H9 (cell line): ENCODE results near the gene SSUH2. TPM values are rescaled to one million over a fixed set of nuclear protein-coding genes. Genes with fewer than 3 reads are reported as not detected.
"Not testable (repeated sequence)": the region's sequence is repeated elsewhere in the genome, so short reads cannot be mapped to it uniquely, and the experiment has no call there.

ENCODE experiments used
- DNase-seq: peaks from one replicate; pipeline ENCODE4 v3.0.0-alpha.2; 2017
- H2AFZ ChIP-seq: one replicate; pipeline ENCODE4 v1.6.1; 2013; ENCODE audit warnings: mild to moderate bottlenecking, low read length, control low read depth, moderate library complexity
- H2AK5ac ChIP-seq: 2 replicates; pipeline ENCODE4 v1.6.1; 2013; ENCODE audit warnings: low read length, control low read depth, mixed read lengths; ENCODE audit not compliant: insufficient read length
- H2BK120ac ChIP-seq: one replicate; pipeline ENCODE4 v1.6.1; 2013; ENCODE audit warnings: low read depth, mild to moderate bottlenecking, low read length, control low read depth, inconsistent platforms; ENCODE audit not compliant: poor library complexity, severe bottlenecking
- H2BK12ac ChIP-seq: 2 replicates; pipeline ENCODE4 v1.6.1; 2013; ENCODE audit warnings: low read length, control low read depth, mixed read lengths, low read depth; ENCODE audit not compliant: insufficient read length
- H2BK15ac ChIP-seq: 2 replicates; pipeline ENCODE4 v1.6.1; 2013; ENCODE audit warnings: low read depth, low read length, control low read depth
- H2BK20ac ChIP-seq: one replicate; pipeline ENCODE4 v1.6.1; 2013; ENCODE audit warnings: low read depth, mild to moderate bottlenecking, low read length, control low read depth, inconsistent platforms; ENCODE audit not compliant: poor library complexity, severe bottlenecking
- H2BK5ac ChIP-seq: 2 replicates; pipeline ENCODE4 v1.6.1; 2013; ENCODE audit warnings: low read length, control low read depth, mixed read lengths; ENCODE audit not compliant: insufficient read length
- H3K14ac ChIP-seq: 2 replicates; pipeline ENCODE4 v1.6.1; 2013; ENCODE audit warnings: low read length, control low read depth; ENCODE audit not compliant: insufficient read depth
- H3K18ac ChIP-seq: 2 replicates; pipeline ENCODE4 v1.6.1; 2013; ENCODE audit warnings: low read depth, mild to moderate bottlenecking, mixed read lengths, low read length, control low read depth; ENCODE audit not compliant: insufficient read length
- H3K23ac ChIP-seq: 2 replicates; pipeline ENCODE4 v1.6.1; 2013; ENCODE audit warnings: low read length, control low read depth, mixed read lengths, low read depth; ENCODE audit not compliant: insufficient read length
- H3K23me2 ChIP-seq: 2 replicates; pipeline ENCODE4 v1.6.1; 2013; ENCODE audit warnings: low read depth, mild to moderate bottlenecking, mixed read lengths, low read length, control low read depth; ENCODE audit not compliant: insufficient read length, poor library complexity, severe bottlenecking
- H3K27ac ChIP-seq: 2 replicates; pipeline ENCODE4 v1.5.1; 2013; ENCODE audit warnings: low read length, control low read depth, mixed read lengths, low read depth; ENCODE audit not compliant: insufficient read length
- H3K27me3 ChIP-seq: 2 replicates; pipeline ENCODE4 v1.6.1; 2013; ENCODE audit warnings: low read length, control low read depth, inconsistent platforms; ENCODE audit not compliant: insufficient read depth
- H3K4ac ChIP-seq: 2 replicates; pipeline ENCODE4 v1.6.1; 2013; ENCODE audit warnings: low read depth, mild to moderate bottlenecking, control low read depth, inconsistent platforms, low read length, moderate library complexity
- H3K4me1 ChIP-seq: 2 replicates; pipeline ENCODE4 v1.6.1; 2013; ENCODE audit warnings: low read length, control low read depth, inconsistent platforms; ENCODE audit not compliant: insufficient read depth
- H3K4me2 ChIP-seq: 2 replicates; pipeline ENCODE4 v1.6.1; 2013; ENCODE audit warnings: low read length, control low read depth, mixed read lengths; ENCODE audit not compliant: insufficient read length, insufficient read depth
- H3K56ac ChIP-seq: 2 replicates; pipeline ENCODE4 v1.6.1; 2013; ENCODE audit warnings: low read depth, mild to moderate bottlenecking, mixed read lengths, low read length, control low read depth; ENCODE audit not compliant: insufficient read length
- H3K79me1 ChIP-seq: 2 replicates; pipeline ENCODE4 v1.6.1; 2013; ENCODE audit warnings: low read depth, mild to moderate bottlenecking, moderate library complexity, low read length, control low read depth, inconsistent platforms; ENCODE audit not compliant: insufficient read depth, poor library complexity, severe bottlenecking
- H3K79me2 ChIP-seq: 2 replicates; pipeline ENCODE4 v1.6.1; 2013; ENCODE audit warnings: low read length, control low read depth, inconsistent platforms; ENCODE audit not compliant: insufficient read depth
- H3K9ac ChIP-seq: 2 replicates; pipeline ENCODE4 v1.6.1; 2013; ENCODE audit warnings: low read length, control low read depth, mixed read lengths; ENCODE audit not compliant: insufficient read length; ENCODE audit errors: extremely low read depth
- H3K9me3 ChIP-seq: one replicate; pipeline ENCODE4 v1.6.1; 2013; ENCODE audit warnings: low read depth, low read length, inconsistent platforms; ENCODE audit not compliant: control insufficient read depth
- H3T11ph ChIP-seq: one replicate; pipeline ENCODE4 v1.6.1; 2013; ENCODE audit warnings: mild to moderate bottlenecking, low read length, control low read depth, inconsistent platforms
- H4K20me1 ChIP-seq: one replicate; pipeline ENCODE4 v1.6.1; 2013; ENCODE audit not compliant: control insufficient read depth, insufficient read length, insufficient read depth
- H4K5ac ChIP-seq: 2 replicates; pipeline ENCODE4 v1.6.1; 2013; ENCODE audit warnings: low read depth, mild to moderate bottlenecking, mixed read lengths, low read length, control low read depth; ENCODE audit not compliant: insufficient read length
- H4K8ac ChIP-seq: replicated peaks from 2 replicates; pipeline ENCODE4 v1.6.1; 2013; ENCODE audit warnings: low read length, control low read depth, mixed read lengths, low read depth; ENCODE audit not compliant: insufficient read length
- H4K91ac ChIP-seq: 2 replicates; pipeline ENCODE4 v1.6.1; 2013; ENCODE audit warnings: low read depth, mild to moderate bottlenecking, moderate library complexity, mixed read lengths, low read length, control low read depth; ENCODE audit not compliant: insufficient read length
- H3K27ac Mint-ChIP-seq, 3 experiments: 2 replicates in 2 of 3; 3 replicates in 1 of 3; pipeline ENCODE4 v1.8.0; 2020 to 2021; ENCODE audit warnings: mixed read lengths in 3 of 3, mild to moderate bottlenecking in 1 of 3, moderate library complexity in 1 of 3
- H3K27me3 Mint-ChIP-seq: 2 replicates; pipeline ENCODE4 v1.8.0; 2021; ENCODE audit warnings: low read depth, mild to moderate bottlenecking, moderate library complexity, mixed read lengths
- H3K36me3 Mint-ChIP-seq, 3 experiments: 2 replicates in 2 of 3; 3 replicates in 1 of 3; pipeline ENCODE4 v1.8.0; 2020 to 2021; ENCODE audit warnings: low read depth in 3 of 3, mixed read lengths in 3 of 3; ENCODE audit not compliant: insufficient read depth in 1 of 3
- H3K4me1 Mint-ChIP-seq, 2 experiments: 2 replicates each; pipeline ENCODE4 v1.8.0; 2020; ENCODE audit warnings: mixed read lengths in 2 of 2
- H3K4me3 Mint-ChIP-seq, 2 experiments: 2 replicates in 1 of 2; 3 replicates in 1 of 2; pipeline ENCODE4 v1.8.0; 2020 to 2021; ENCODE audit warnings: mild to moderate bottlenecking in 2 of 2, mixed read lengths in 2 of 2, moderate library complexity in 1 of 2
- H3K9me3 Mint-ChIP-seq, 2 experiments: 2 replicates in 1 of 2; 3 replicates in 1 of 2; pipeline ENCODE4 v1.8.0; 2020; ENCODE audit warnings: mild to moderate bottlenecking in 2 of 2, mixed read lengths in 2 of 2, moderate library complexity in 1 of 2
- WGBS: extraction: QIAGEN DNeasy Blood & Tissue Kit; methylation state at CpG from one replicate; pipeline ENCODE4 v1.1.7; 2013; ENCODE audit warnings: missing lambda C conversion rate, low lambda C conversion rate, mixed read lengths; ENCODE audit not compliant: insufficient read length; ENCODE audit errors: extremely low coverage; 5-methylcytosine and 5-hydroxymethylcytosine counted together
- total RNA-seq: library from RNA; stranded (reverse); gene quantifications from 2 replicates; pipeline ENCODE4 v1.2.1, GENCODE V29; 2021
- TF ChIP-seq, protein P1 (sequence below): fragments of 200-600 bp; sonication (generic); conservative IDR thresholded peaks from 3 replicates; pipeline ENCODE4 v1.8.0; 2021; ENCODE audit warnings: antibody characterized with exemption, mild to moderate bottlenecking

Gene SSUH2
- total RNA-seq, 1 experiment from 2014 or later = 0.61 TPM

DNA sequence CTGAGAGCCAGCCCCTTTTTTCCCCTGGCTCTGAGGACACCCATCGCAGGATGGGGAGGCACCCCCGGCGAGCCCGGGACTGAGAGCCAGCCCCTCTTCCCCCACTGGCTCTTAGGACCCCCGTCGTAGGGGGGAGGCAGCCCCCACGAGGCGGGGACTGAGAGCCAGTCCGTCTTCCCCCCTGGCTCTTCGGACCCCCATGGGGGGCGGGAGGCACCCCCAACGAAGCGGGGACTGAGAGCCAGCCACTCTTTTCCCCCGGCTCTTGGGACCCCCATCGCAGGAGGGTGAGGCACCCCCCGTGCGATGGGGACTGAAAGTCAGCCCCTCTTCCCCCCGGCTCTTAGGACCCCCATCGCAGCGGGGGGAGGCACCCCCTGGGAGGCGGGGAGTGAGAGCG lies 36.8 kb upstream of the SSUH2 start:
- no peak overlapping the region for H4K8ac ChIP-seq
- H3K27me3 Mint-ChIP-seq = peaks cover 34% of the 10 kb centered on the region
- peaks cover 16 to 30% of the 10 kb centered on the region in 2 experiments for H3K4me1 Mint-ChIP-seq
- no peak overlapping the region for H3K27ac ChIP-seq
- no peaks in the 10 kb centered on the region for H3K27me3 ChIP-seq
- no peak overlapping the region for H2BK15ac ChIP-seq
- H2BK20ac ChIP-seq = no peak overlapping the region
- H3K27ac Mint-ChIP-seq = no peak overlapping the region
- H3K23me2 ChIP-seq = no peaks in the 10 kb centered on the region
- H3K9ac ChIP-seq = no peak overlapping the region
- no peak overlapping the region for H4K91ac ChIP-seq
- no peak overlapping the region for H3K4ac ChIP-seq
- no peaks in the 10 kb centered on the region for H3K79me2 ChIP-seq
- H3K4me3 Mint-ChIP-seq = no peak overlapping the region
- no peak overlapping the region for H4K5ac ChIP-seq
- no peak overlapping the region for H3K4me2 ChIP-seq
- no peak overlapping the region for H3K18ac ChIP-seq
- no peak overlapping the region for H3K14ac ChIP-seq
- no peak overlapping the region for H2BK5ac ChIP-seq
- H2BK120ac ChIP-seq = no peak overlapping the region
- no peak overlapping the region for H2AFZ ChIP-seq
- H2BK12ac ChIP-seq = no peak overlapping the region
- H3K4me1 ChIP-seq = no peaks in the 10 kb centered on the region
- H3K9me3 Mint-ChIP-seq = no peaks in the 10 kb centered on the region
- H3K23ac ChIP-seq = no peak overlapping the region
- no CpG with 5 or more reads among the region's 22 CpGs for WGBS
- no peaks in the 10 kb centered on the region for H3K9me3 ChIP-seq
- DNase-seq = no peak
- H2AK5ac ChIP-seq = no peak overlapping the region
- no peaks in the 10 kb centered on the region for H3K36me3 Mint-ChIP-seq
- H3K79me1 ChIP-seq = no peaks in the 10 kb centered on the region
- no peak overlapping the region for H3T11ph ChIP-seq
- no peak overlapping the region for H3K56ac ChIP-seq
- TF ChIP-seq, protein P1, sequence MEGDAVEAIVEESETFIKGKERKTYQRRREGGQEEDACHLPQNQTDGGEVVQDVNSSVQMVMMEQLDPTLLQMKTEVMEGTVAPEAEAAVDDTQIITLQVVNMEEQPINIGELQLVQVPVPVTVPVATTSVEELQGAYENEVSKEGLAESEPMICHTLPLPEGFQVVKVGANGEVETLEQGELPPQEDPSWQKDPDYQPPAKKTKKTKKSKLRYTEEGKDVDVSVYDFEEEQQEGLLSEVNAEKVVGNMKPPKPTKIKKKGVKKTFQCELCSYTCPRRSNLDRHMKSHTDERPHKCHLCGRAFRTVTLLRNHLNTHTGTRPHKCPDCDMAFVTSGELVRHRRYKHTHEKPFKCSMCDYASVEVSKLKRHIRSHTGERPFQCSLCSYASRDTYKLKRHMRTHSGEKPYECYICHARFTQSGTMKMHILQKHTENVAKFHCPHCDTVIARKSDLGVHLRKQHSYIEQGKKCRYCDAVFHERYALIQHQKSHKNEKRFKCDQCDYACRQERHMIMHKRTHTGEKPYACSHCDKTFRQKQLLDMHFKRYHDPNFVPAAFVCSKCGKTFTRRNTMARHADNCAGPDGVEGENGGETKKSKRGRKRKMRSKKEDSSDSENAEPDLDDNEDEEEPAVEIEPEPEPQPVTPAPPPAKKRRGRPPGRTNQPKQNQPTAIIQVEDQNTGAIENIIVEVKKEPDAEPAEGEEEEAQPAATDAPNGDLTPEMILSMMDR = no peak
- no peaks in the 10 kb centered on the region for H4K20me1 ChIP-seq

DNA sequence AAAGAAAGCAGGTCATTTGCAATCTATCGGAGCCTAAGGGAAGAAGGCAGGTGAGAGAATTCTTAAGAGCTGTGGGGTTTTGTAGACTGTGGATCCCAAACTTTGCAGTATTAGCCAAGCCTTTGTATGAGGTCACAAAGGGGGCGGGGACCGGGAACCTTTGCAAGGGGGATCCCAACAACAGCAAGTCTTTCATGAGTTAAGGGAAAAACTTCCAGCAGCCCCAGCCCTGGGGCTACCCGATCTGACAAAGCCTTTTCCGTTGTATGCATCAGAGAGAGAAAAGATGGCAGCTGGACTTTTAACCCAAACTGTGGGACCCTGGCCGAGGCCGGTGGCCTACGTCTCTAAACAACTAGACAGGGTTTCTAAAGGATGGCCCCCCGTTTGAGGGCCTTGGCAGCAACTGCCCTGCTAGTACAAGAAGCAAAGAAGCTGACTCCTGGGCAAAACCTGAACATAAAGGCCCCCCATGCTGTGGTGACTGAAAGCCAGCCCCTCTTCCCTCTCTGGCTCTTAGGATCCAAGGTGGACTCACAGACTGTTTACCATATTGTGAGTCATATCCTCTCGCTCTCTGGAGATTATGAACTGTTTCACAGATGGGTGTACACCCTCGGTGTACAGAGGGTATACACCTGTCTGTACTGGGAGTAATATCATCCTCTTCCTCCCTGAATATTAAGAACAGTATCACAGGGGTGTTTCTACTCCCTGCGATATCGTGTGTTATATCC lies 35.4 kb upstream of the SSUH2 start:
- H2AFZ ChIP-seq, H2BK12ac ChIP-seq, H4K91ac ChIP-seq, H3K9me3 ChIP-seq, H3K27ac ChIP-seq, H3K4ac ChIP-seq, H2AK5ac ChIP-seq, H2BK5ac ChIP-seq, H2BK20ac ChIP-seq, H3K23ac ChIP-seq, H3K4me2 ChIP-seq, H3K9me3 Mint-ChIP-seq, H4K5ac ChIP-seq, H3K4me3 Mint-ChIP-seq, H3K4me1 ChIP-seq, H3K79me2 ChIP-seq, H3K14ac ChIP-seq, DNase-seq, H3K9ac ChIP-seq, H3K27me3 ChIP-seq, H3K18ac ChIP-seq, H3K36me3 Mint-ChIP-seq, H4K8ac ChIP-seq, H3T11ph ChIP-seq, H3K79me1 ChIP-seq, H3K56ac ChIP-seq, H3K23me2 ChIP-seq, H4K20me1 ChIP-seq, H2BK15ac ChIP-seq, H2BK120ac ChIP-seq: not testable (repeated sequence)
- peaks cover 16 to 30% of the 10 kb centered on the region in 2 experiments for H3K4me1 Mint-ChIP-seq
- peaks cover 40% of the 10 kb centered on the region for H3K27me3 Mint-ChIP-seq
- WGBS = no CpG with 5 or more reads among the region's 13 CpGs
- peak overlapping the region in 2 of 3 experiments; percentile 77 to 85; a peak in 1 of 7 replicates for H3K27ac Mint-ChIP-seq
